ENCODE data around the gene RIN3. TPM values are rescaled to one million over a fixed set of nuclear protein-coding genes. Genes with fewer than 3 reads are reported as not detected.
"Not testable (repeated sequence)": the region's sequence is repeated elsewhere in the genome, so short reads cannot be mapped to it uniquely, and the experiment has no call there.

Gene RIN3
- total RNA-seq, 1 experiment from 2014 or later = 10.9 TPM

- Histone ChIP-seq H3K27ac (ENCODE audit: low read length) (no peak overlapping the region), H3K9me3 (ENCODE audit: control insufficient read depth, insufficient read depth, low read depth, low read length) (no peaks in the 10 kb centered on the region), H3K4me1 (ENCODE audit: control insufficient read depth, insufficient read depth, low read length) (no peaks in the 10 kb centered on the region), H3K36me3 (ENCODE audit: control insufficient read depth, insufficient read depth, low read length) (no peaks in the 10 kb centered on the region), H3K27me3 (ENCODE audit: control insufficient read depth, insufficient read depth, low read length) (no peaks in the 10 kb centered on the region), H3K4me3 (ENCODE audit: low read depth in 2 of 2, low read length in 2 of 2) (no peak overlapping the region)
- ChIA-PET POLR2A (no interaction called here), CTCF (no interaction called here)
- DNase-seq (ENCODE audit: low read depth, low spot score) (no peak), ATAC-seq (peak; percentile 66)
- no TSS peak for BruUV-seq (replicated peaks)
- in situ Hi-C loops (cut with HindIII; ENCODE audit: low pct_unique_long_range_greater_than_20kb, low sequenced_read_pairs) (no loop called here), intact Hi-C loops (cut with micrococcal nuclease; ENCODE audit: unreplicated experiment) (no loop called here)
- TF ChIP-seq CTCF (IDR thresholded peaks at IDR 0.05) (no peak), POLR2AphosphoS5 (IDR thresholded peaks at IDR 0.05; ENCODE audit: low read depth, low read length) (no peak), REST (IDR thresholded peaks at IDR 0.05; ENCODE audit: insufficient read depth in 1 of 2, low read depth in 2 of 2, low read length in 1 of 2) (no peak), TCF7L2 (IDR thresholded peaks at IDR 0.05; ENCODE audit: low read depth, low read length) (no peak)
Measured at GRCh38 chr14:92638904-92639303, 125.3 kb downstream of the RIN3 start.

- H3K27me3 ChIP-seq (ENCODE audit: control insufficient read depth, insufficient read depth, low read length); DNase-seq (ENCODE audit: low read depth, low spot score); H3K27ac ChIP-seq (ENCODE audit: low read length); H3K9me3 ChIP-seq (ENCODE audit: control insufficient read depth, insufficient read depth, low read depth, low read length); POLR2A ChIA-PET; H3K36me3 ChIP-seq (ENCODE audit: control insufficient read depth, insufficient read depth, low read length); CTCF ChIA-PET; intact Hi-C loops (cut with micrococcal nuclease; ENCODE audit: unreplicated experiment); H3K4me1 ChIP-seq (ENCODE audit: control insufficient read depth, insufficient read depth, low read length); in situ Hi-C loops (cut with HindIII; ENCODE audit: low pct_unique_long_range_greater_than_20kb, low sequenced_read_pairs); ATAC-seq; BruUV-seq (replicated peaks); H3K4me3 ChIP-seq (ENCODE audit: low read depth in 2 of 2, low read length in 2 of 2): not testable (repeated sequence)
Measured at GRCh38 chr14:92639472-92640117, 126.0 kb downstream of the RIN3 start.

- in situ Hi-C loops (cut with HindIII; ENCODE audit: low pct_unique_long_range_greater_than_20kb, low sequenced_read_pairs) = no loop called here
- TF ChIP-seq SIN3A (IDR thresholded peaks at IDR 0.05; ENCODE audit: borderline replicate concordance, insufficient read depth, low read depth, low read length) (no peak), CTCF (IDR thresholded peaks at IDR 0.05) (no peak), TCF7L2 (IDR thresholded peaks at IDR 0.05; ENCODE audit: low read depth, low read length) (no peak), REST (IDR thresholded peaks at IDR 0.05; ENCODE audit: insufficient read depth in 1 of 2, low read depth in 2 of 2, low read length in 1 of 2) (no peak), POLR2AphosphoS5 (IDR thresholded peaks at IDR 0.05; ENCODE audit: low read depth, low read length) (no peak)
- Histone ChIP-seq H3K27me3 (ENCODE audit: control insufficient read depth, insufficient read depth, low read length) (no peaks in the 10 kb centered on the region), H3K4me3 (ENCODE audit: low read depth in 2 of 2, low read length in 2 of 2) (no peak overlapping the region), H3K27ac (ENCODE audit: low read length) (no peak overlapping the region), H3K36me3 (ENCODE audit: control insufficient read depth, insufficient read depth, low read length) (no peaks in the 10 kb centered on the region), H3K9me3 (ENCODE audit: control insufficient read depth, insufficient read depth, low read depth, low read length) (no peaks in the 10 kb centered on the region), H3K4me1 (ENCODE audit: control insufficient read depth, insufficient read depth, low read length) (no peaks in the 10 kb centered on the region)
- BruUV-seq (replicated peaks) = no TSS peak
- no peak for ATAC-seq
- DNase-seq (ENCODE audit: low read depth, low spot score) = no peak
- ChIA-PET POLR2A (no interaction called here), CTCF (no interaction called here)
- intact Hi-C loops (cut with micrococcal nuclease; ENCODE audit: unreplicated experiment) = no loop called here
Measured at GRCh38 chr14:92641306-92641705, 127.7 kb downstream of the RIN3 start.

Measured in Panc1 (cell line).